ENCODE data around the gene ADCK1. TPM values are rescaled to one million over a fixed set of nuclear protein-coding genes. Genes with fewer than 3 reads are reported as not detected.

ADCK1 gene
- total RNA-seq, 6 experiments from 2014 or later: 3.7 to 6.0 (median 5.1) TPM

- TF ChIP-seq POLR2A (IDR thresholded peaks at IDR 0.05) (no peak), CTCF (IDR thresholded peaks at IDR 0.05) (no peak)
- DNase-seq (no peak), ATAC-seq (no peak)
- Histone ChIP-seq H3K9me3 (no peaks in the 10 kb centered on the region), H3K36me3 (no peaks in the 10 kb centered on the region), H3K4me1 (no peaks in the 10 kb centered on the region), H3K4me3 (no peak overlapping the region), H3K27me3 (no peaks in the 10 kb centered on the region), H3K27ac (no peak overlapping the region)
- intact Hi-C loops (cut with DNase I): loop anchor here in 1 of 2 donors (10.0 kb wide), 1 partner anchor 699 kb away; no protein-coding TSS in a partner anchor
- WGBS (ENCODE audit: insufficient coverage, low coverage, low lambda C conversion rate, missing lambda C conversion rate): 96% methylated on average over 3 of the region's 6 CpGs
These were observed 65.5 kb downstream of the ADCK1 start for GRCh38 chr14:77865455-77865854.

- intact Hi-C loops (cut with DNase I): loop anchor here in 1 of 2 donors (10.0 kb wide), 1 partner anchor 698 kb away; no protein-coding TSS in a partner anchor
- H3K9me3 ChIP-seq: no peaks in the 10 kb centered on the region
- WGBS (ENCODE audit: insufficient coverage, low coverage, low lambda C conversion rate, missing lambda C conversion rate): 94% methylated on average over 3 of the region's 3 CpGs
- no peak for DNase-seq
- no peaks in the 10 kb centered on the region for H3K27me3 ChIP-seq
- no peak overlapping the region for H3K27ac ChIP-seq
- no peak overlapping the region for H3K4me3 ChIP-seq
- ATAC-seq: no peak
- TF ChIP-seq CTCF (IDR thresholded peaks at IDR 0.05): no peak
- no peak for TF ChIP-seq POLR2A (IDR thresholded peaks at IDR 0.05)
- H3K4me1 ChIP-seq: no peaks in the 10 kb centered on the region
- H3K36me3 ChIP-seq: no peaks in the 10 kb centered on the region
These were observed 67.0 kb downstream of the ADCK1 start for GRCh38 chr14:77866932-77867331.

GRCh38 chr14:77867476-77867875 lies 67.6 kb downstream of the ADCK1 start:
- intact Hi-C loops (cut with DNase I): loop anchor here in 1 of 2 donors (10.0 kb wide), 1 partner anchor 697 kb away; no protein-coding TSS in a partner anchor
- Histone ChIP-seq H3K36me3 (no peaks in the 10 kb centered on the region), H3K9me3 (no peaks in the 10 kb centered on the region), H3K27me3 (no peaks in the 10 kb centered on the region), H3K27ac (no peak overlapping the region), H3K4me3 (no peak overlapping the region), H3K4me1 (no peaks in the 10 kb centered on the region)
- no peak for DNase-seq
- TF ChIP-seq CTCF (IDR thresholded peaks at IDR 0.05): no peak
- TF ChIP-seq POLR2A (IDR thresholded peaks at IDR 0.05): no peak
- WGBS (ENCODE audit: insufficient coverage, low coverage, low lambda C conversion rate, missing lambda C conversion rate): 58% methylated on average over 3 of the region's 7 CpGs
- no peak for ATAC-seq

GRCh38 chr14:77868552-77869285 lies 68.8 kb downstream of the ADCK1 start:
- intact Hi-C loops (cut with DNase I): loop anchor here in 1 of 2 donors (10.0 kb wide), 1 partner anchor 696 kb away; no protein-coding TSS in a partner anchor
- no peaks in the 10 kb centered on the region for H3K36me3 ChIP-seq
- no peak overlapping the region for H3K4me3 ChIP-seq
- H3K27me3 ChIP-seq: no peaks in the 10 kb centered on the region
- TF ChIP-seq CTCF (IDR thresholded peaks at IDR 0.05) (no peak), POLR2A (IDR thresholded peaks at IDR 0.05) (no peak)
- 85% methylated on average over 6 of the region's 13 CpGs for WGBS (ENCODE audit: insufficient coverage, low coverage, low lambda C conversion rate, missing lambda C conversion rate)
- no peaks in the 10 kb centered on the region for H3K9me3 ChIP-seq
- no peaks in the 10 kb centered on the region for H3K4me1 ChIP-seq
- no peak overlapping the region for H3K27ac ChIP-seq
- DNase-seq: no peak
- no peak for ATAC-seq

Measured in right lobe of liver (tissue), 6 donors.